IMR-90 (cell line): ENCODE data around the gene ATXN3.

Experiments used
- BHLHE40 ChIP-seq: fragments of 150-350 bp; IDR thresholded peaks from 2 replicates; pipeline ENCODE4 v1.6.1; 2016; ENCODE audit warnings: mild to moderate bottlenecking, low read depth, low read length
- CEBPB ChIP-seq: IDR thresholded peaks from 2 replicates; pipeline ENCODE4 v1.6.1; 2012; ENCODE audit warnings: low read depth, low read length, improper control_type of control experiment
- ELK1 ChIP-seq: fragments of 150-350 bp; IDR thresholded peaks from 2 replicates; pipeline ENCODE4 v1.6.1; 2016; ENCODE audit warnings: low read depth, mild to moderate bottlenecking, low read length, moderate library complexity, borderline replicate concordance
- MAFK ChIP-seq: IDR thresholded peaks from 2 replicates; pipeline ENCODE4 v1.6.1; 2012; ENCODE audit warnings: low read depth, low read length, improper control_type of control experiment
- MAZ ChIP-seq: IDR thresholded peaks from 2 replicates; pipeline ENCODE4 v1.6.1; 2012; ENCODE audit warnings: low read depth, mild to moderate bottlenecking, low read length, improper control_type of control experiment, moderate library complexity, borderline replicate concordance
- MXI1 ChIP-seq: IDR thresholded peaks from 2 replicates; pipeline ENCODE4 v1.6.1; 2012; ENCODE audit warnings: low read depth, mild to moderate bottlenecking, low read length, moderate library complexity, borderline replicate concordance
- POLR2A ChIP-seq: IDR thresholded peaks from 2 replicates; pipeline ENCODE4 v1.6.1; 2012; ENCODE audit warnings: mild to moderate bottlenecking, low read depth, low read length
- RAD21 ChIP-seq: IDR thresholded peaks from 2 replicates; pipeline ENCODE4 v1.6.1; 2012; ENCODE audit warnings: low read length, improper control_type of control experiment
- RCOR1 ChIP-seq: IDR thresholded peaks from 2 replicates; pipeline ENCODE4 v1.6.1; 2012; ENCODE audit warnings: mild to moderate bottlenecking, low read length, improper control_type of control experiment; ENCODE audit not compliant: insufficient replicate concordance
- SMC3 ChIP-seq: fragments of 150-350 bp; IDR thresholded peaks from 2 replicates; pipeline ENCODE4 v1.6.1; 2016; ENCODE audit warnings: low read depth, mild to moderate bottlenecking, antibody characterized with exemption, low read length, moderate library complexity
- USF2 ChIP-seq: fragments of 150-350 bp; IDR thresholded peaks from 2 replicates; pipeline ENCODE4 v1.6.1; 2017; ENCODE audit warnings: mild to moderate bottlenecking, antibody characterized with exemption, low read length, low read depth
- TF ChIP-seq, protein P1 (sequence below): conservative IDR thresholded peaks from 2 replicates; pipeline ENCODE4 v1.5.1; 2012; ENCODE audit warnings: mild to moderate bottlenecking, low read depth, low read length, improper control_type of control experiment

DNA sequence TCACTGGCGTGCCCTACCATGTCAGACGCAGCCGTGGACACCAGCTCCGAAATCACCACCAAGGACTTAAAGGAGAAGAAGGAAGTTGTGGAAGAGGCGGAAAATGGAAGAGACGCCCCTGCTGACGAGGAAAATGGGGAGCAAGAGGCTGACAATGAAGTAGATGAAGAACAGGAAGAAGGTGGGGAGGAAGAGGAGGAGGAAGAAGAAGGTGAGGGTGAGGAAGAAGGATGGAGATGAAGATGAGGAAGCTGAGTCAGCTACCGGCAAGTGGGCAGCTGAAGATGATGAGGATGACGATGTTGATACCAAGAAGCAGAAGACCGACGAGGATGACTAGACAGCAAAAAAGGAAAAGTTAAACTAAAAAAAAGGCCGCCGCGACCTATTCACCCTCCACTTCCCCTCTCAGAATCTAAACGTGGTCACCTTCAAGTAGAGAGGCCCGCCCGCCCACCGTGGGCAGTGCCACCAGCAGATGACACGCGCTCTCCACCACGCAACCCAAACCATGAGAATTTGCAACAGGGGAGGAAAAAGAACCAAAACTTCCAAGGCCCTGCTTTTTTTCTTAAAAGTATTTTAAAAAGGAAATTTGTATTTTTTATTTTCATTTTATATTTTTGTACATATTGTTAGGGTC is 79.7 kb downstream of the ATXN3 start:
- TF ChIP-seq POLR2A (no peak), RAD21 (no peak), RCOR1 (no peak), SMC3 (no peak), MAFK (no peak), MXI1 (no peak), ELK1 (no peak), USF2 (no peak), BHLHE40 (no peak), MAZ (no peak), CEBPB (no peak)
- TF ChIP-seq, protein P1, sequence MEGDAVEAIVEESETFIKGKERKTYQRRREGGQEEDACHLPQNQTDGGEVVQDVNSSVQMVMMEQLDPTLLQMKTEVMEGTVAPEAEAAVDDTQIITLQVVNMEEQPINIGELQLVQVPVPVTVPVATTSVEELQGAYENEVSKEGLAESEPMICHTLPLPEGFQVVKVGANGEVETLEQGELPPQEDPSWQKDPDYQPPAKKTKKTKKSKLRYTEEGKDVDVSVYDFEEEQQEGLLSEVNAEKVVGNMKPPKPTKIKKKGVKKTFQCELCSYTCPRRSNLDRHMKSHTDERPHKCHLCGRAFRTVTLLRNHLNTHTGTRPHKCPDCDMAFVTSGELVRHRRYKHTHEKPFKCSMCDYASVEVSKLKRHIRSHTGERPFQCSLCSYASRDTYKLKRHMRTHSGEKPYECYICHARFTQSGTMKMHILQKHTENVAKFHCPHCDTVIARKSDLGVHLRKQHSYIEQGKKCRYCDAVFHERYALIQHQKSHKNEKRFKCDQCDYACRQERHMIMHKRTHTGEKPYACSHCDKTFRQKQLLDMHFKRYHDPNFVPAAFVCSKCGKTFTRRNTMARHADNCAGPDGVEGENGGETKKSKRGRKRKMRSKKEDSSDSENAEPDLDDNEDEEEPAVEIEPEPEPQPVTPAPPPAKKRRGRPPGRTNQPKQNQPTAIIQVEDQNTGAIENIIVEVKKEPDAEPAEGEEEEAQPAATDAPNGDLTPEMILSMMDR, result no peak
